GM18499 (cell line): ENCODE data around the gene DRICH1.
"Not testable (repeated sequence)": the region's sequence is repeated elsewhere in the genome, so short reads cannot be mapped to it uniquely, and the experiment has no call there.

Experiments
- ATAC-seq: cut with Tn5 transposase; IDR thresholded peaks from one replicate; pipeline ENCODE4 v1.9.1; 2021; ENCODE audit warnings: moderate number of reproducible peaks; ENCODE audit not compliant: insufficient read depth, unreplicated experiment

Gene DRICH1

GRCh38 chr22:23632178-23632577 is at the start of gene DRICH1:
Gene DRICH1, minus strand, starts transcription at chr22:23632321. Its CDS starts 298 bp downstream, at chr22:23632023.
- ATAC-seq, result no peak

DNA sequence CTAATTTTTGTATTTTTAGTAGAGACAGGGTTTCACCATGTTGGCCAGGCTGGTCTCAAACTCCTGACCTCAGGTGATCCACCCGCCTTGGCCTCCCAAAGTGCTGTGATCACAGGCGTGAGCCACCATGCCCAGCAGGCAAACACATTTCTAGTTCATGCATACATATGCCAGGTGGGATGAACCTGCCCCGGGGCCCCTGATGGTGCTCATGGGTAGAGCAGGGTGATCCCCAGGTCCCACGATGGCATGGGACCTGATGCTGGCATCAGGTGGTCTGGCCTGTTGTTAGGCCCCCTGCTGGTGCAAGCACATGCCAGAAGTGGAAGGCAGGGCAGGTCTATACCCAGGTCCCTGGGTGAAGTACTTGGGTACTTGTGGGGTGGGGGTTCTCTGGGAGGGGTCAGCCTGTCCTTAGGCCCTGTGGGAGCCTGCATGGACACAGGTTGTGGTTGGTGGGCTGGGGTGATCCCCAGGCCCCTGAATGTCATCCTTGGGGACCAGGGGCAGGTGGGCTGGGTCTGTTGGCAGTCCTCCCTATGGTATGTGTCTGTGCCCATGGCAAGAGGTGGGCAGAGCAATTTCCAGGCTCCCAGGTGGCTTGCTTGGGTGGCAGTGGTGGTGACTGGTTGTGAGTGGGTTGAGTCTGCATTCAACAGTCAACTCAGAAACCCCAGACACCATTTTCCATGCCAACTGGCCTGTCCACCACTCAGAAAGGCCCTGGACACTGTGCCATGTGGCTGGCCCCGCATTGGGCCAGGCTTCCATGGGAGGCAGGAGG is 49.1 kb upstream of the DRICH1 start:
- ATAC-seq, result no peak

DNA sequence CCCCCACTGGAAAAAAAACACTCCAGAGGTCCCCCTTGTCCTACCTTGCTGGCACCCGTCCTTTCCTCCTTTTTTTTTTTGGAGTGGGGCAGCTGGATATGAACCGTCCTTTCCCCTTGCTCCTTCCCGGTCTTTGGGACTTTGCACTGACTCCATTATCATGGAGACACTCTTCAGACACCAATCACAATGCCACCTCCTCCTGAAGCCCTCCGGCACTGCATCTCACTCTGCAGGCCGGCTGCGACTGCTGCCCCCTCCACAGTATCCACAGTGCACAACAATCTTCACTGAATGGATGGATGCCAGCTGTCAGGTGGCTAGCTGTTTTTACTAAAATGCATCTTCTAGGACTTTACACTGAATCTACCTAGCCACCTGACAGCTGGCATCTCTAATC is 46.0 kb upstream of the DRICH1 start:
- no peak for ATAC-seq

- ATAC-seq, result no peak
Observed at GRCh38 chr22:23677701-23677995, 45.5 kb upstream of the DRICH1 start.

- not testable (repeated sequence) for ATAC-seq
Observed at GRCh38 chr22:23676841-23677700, 45.0 kb upstream of the DRICH1 start.

GRCh38 chr22:23675502-23676415 is 43.6 kb upstream of the DRICH1 start:
- ATAC-seq, result no peak

- ATAC-seq, result not testable (repeated sequence)
Observed at GRCh38 chr22:23674886-23675501, 42.9 kb upstream of the DRICH1 start.

DNA sequence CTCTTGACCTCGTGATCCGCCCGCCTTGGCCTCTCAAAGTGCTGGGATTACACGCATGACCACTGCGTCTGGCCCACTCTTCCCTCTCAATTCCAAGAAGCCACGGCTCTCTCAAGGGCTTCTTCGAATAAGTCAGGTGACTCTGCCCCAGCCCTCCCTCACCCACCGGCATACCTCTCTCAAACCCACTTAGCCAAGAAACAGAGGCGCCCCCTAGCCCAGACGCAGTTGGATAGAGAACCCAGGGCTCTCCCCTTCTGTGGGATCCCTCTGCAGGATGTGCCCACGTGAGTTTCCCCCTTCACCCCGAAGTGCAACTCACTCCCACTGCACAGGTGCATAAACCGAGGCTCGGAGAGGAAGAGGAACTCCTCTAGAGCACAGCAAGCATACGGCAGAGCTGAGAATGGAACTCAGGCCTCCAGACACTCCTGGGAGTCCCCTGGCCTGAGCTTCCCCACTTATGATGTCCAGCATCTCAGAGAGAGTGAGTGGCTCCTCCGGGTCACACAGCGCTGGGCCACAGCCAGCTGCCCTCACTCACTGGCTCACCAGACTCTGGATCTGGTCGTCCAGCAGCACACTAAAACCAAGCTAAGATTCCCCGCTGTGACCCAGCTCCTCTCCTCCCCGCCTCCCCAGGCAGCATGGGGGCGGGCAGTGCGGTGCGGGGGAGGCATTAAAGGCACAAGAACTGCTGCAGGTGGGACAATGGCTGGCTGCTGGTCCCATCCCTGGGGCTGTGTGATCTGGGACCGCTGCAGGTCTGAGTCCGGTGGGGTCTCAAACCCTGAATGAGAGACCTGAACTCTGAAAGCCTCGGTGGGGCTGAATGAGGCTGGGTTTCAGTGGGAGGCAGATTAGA is 41.9 kb upstream of the DRICH1 start:
- no peak for ATAC-seq

DNA sequence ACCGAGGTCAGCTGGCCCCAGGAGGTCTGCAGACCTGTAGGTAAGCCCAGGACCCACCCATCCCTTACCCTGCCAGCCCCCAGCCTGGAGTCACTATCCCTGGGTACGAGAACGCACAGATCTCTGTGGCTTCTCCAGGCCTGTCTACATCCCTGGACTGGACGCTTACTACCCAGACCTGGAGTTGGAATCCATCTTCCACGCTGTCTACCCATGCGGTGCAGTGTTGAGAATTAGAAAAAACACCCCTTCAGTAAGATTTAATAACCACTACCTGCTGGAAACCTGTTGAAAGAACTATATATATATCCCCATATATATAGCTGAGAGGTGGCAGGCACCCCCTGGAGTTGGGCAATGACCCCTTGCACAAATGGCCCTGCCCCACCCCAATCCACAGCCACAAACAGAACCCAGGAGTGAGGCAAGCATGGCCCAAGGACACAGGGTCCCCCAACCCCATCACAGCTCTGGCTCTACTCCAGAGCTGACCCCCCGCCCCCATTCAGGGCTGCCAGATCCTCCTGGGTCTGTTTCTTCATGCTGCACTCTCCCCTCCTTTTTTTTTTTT is 41.0 kb upstream of the DRICH1 start:
- no peak for ATAC-seq

DNA sequence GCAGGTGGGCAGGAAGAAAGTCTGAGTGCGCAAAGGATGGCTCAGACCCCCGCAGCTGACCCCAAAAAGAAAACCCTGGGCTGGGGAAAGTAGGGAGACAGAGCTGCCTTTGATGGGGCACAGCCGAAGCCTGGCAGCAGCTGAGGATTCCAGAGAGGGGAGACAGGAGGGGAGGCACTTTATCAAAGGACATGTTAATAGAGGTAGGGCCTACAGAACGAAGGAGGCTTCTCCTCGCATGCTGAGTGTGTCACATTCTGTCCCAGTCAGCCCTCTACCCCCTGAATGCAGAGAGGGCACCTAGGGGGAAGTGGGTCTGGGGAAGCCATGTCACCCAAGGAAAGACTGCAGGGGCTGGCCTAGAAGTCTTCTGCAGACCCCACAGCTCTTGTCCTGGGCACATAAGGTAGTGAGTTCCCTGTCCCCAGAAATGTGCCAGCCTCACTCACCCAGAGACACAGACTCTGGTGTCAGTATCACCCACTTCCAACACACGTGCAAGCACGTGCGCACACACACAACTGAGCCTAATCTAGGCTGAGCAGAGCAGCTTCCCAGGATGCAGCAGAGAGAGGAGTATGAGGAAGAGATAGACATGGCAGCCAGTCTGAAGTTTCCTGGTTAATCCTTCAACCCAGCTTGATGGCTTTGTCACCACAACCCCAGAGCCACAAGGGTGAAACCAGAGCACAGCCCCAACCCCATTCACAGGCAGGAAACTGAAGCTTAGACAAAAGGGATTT is 40.4 kb upstream of the DRICH1 start:
- not testable (repeated sequence) for ATAC-seq

GRCh38 chr22:23671387-23671786 is 39.3 kb upstream of the DRICH1 start:
- not testable (repeated sequence) for ATAC-seq

- no peak for ATAC-seq
Observed at GRCh38 chr22:23670378-23671295, 38.5 kb upstream of the DRICH1 start.

DNA sequence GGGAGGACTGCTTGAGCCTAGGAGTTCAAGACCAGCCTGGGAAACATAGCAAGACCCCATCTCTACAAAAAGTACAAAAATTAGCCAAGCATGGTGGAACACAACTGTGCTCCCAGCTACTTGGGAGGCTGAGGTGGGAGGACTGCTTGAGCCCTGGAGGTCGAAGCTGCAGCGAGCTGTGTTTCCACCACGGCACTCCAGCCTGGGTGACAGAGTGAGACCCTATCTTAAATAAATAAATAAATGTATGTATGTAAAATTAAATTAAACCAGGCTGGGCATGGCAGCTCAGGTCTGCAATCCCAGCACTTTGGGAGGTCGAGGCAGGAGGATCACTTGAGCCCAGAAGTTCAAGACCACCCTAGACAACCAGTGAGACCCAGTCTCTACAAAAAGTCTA is 28.3 kb upstream of the DRICH1 start:
- ATAC-seq, result not testable (repeated sequence)

GRCh38 chr22:23657727-23658126 is 25.6 kb upstream of the DRICH1 start:
- ATAC-seq, result no peak

DNA sequence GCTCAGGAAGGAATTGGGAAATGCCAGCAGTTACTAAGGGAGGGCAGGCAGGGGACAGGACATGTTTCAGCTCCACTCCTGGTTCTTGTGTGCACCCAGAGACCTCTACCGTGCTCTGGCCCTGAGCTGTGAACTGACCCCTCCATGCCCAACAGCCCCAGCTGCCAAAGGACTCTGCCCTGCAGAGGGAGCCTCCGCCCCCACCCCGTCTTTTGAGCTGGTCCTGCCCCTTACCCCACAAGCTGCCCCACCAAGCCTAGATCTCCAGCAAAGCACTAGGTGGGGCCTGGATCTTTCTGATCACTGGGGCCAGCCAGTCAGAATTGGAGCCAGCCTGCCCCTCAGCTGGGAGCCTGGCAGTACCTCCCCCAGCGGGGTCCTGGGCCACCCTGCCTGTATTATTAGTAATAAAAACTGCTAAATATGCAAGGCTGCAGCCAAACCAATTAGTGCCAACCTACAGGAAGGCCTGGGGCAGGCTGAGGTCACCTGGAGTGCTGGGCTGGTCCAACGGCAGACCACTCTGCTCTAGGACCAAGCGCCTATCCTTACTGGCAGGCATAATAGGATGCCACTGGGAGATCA is 23.9 kb upstream of the DRICH1 start:
- ATAC-seq, result no peak

- ATAC-seq, result no peak
Observed at GRCh38 chr22:23652711-23653110, 20.6 kb upstream of the DRICH1 start.

DNA sequence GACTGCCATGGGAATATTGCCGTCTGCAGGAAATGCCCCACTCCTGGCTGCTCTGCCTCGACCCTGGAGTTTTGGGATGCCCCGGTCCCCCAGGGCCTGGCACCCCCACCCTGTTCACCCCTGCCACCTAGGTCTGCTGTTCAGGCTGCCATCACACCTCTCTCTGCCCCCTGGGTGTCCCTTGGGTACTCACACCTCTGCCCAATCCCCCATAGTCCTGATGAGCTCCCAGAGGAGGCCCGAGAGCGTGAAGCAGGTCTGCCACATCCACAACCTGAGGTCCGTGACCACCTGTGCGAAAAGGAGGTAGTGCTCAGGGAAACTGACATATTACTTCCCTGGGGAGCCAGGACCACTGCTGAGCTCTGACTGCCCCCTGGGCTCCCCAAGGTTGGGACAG is 20.2 kb upstream of the DRICH1 start:
- ATAC-seq, result no peak
